Measurements from ENCODE around the gene GMCL2.

- TF ChIP-seq SCRT1 (tag by site-specific recombination; IDR thresholded peaks at IDR 0.05; ENCODE audit: borderline replicate concordance) (no peak), CTCF (tag by site-specific recombination; IDR thresholded peaks at IDR 0.05) (no peak), ZNF391 (tag by site-specific recombination; IDR thresholded peaks at IDR 0.05; ENCODE audit: borderline replicate concordance, low read depth) (no peak), ZNF23 (tag by site-specific recombination; IDR thresholded peaks at IDR 0.05; ENCODE audit: borderline replicate concordance) (no peak), BCL11A (tag by site-specific recombination; IDR thresholded peaks at IDR 0.05; ENCODE audit: low read depth) (no peak), SALL2 (tag by site-specific recombination; IDR thresholded peaks at IDR 0.05; ENCODE audit: borderline replicate concordance) (no peak), ZNF513 (tag by site-specific recombination; IDR thresholded peaks at IDR 0.05) (no peak), ZBTB8A (tag by site-specific recombination; IDR thresholded peaks at IDR 0.05) (no peak), ZNF121 (tag by site-specific recombination; IDR thresholded peaks at IDR 0.05) (no peak), ZNF140 (tag by site-specific recombination; IDR thresholded peaks at IDR 0.05) (no peak), ZNF362 (tag by site-specific recombination; IDR thresholded peaks at IDR 0.05) (no peak), ZNF354C (tag by site-specific recombination; IDR thresholded peaks at IDR 0.05; ENCODE audit: borderline replicate concordance, low read depth) (no peak), KLF1 (tag by site-specific recombination; IDR thresholded peaks at IDR 0.05) (peak; percentile 56)
Observed at GRCh38 chr5:178221853-178222252, 34.7 kb upstream of the GMCL2 start.
